Activated CD4-positive, alpha-beta T cell treated with anti-CD3 and anti-CD28 coated beads for 24 hours (primary cell): ENCODE data around the gene CA10.

Source experiments
- DNase-seq, 2 donors: peaks; one replicate each; pipeline ENCODE4 v3.0.0-alpha.2; 2020; ENCODE audit warnings: low read depth in 2 of 2

Gene CA10

GRCh38 chr17:52158450-52159042 lies at the start of gene CA10:
Gene CA10, minus strand, starts transcription at chr17:52158714.
- DNase-seq, result no peak

GRCh38 chr17:52207796-52208195 lies 49.3 kb upstream of the CA10 start:
- DNase-seq, result no peak

- DNase-seq, result no peak
Measured at GRCh38 chr17:52202520-52203080, 44.1 kb upstream of the CA10 start.

GRCh38 chr17:52201767-52202519 lies 43.4 kb upstream of the CA10 start:
- DNase-seq, result no peak

- no peak for DNase-seq
Measured at GRCh38 chr17:52191491-52191890, 33.0 kb upstream of the CA10 start.

GRCh38 chr17:52181782-52182181 lies 23.3 kb upstream of the CA10 start:
- DNase-seq, result no peak

- no peak for DNase-seq
Measured at GRCh38 chr17:52178012-52178411, 19.5 kb upstream of the CA10 start.

- DNase-seq, result no peak
Measured at GRCh38 chr17:52170963-52171572, 12.6 kb upstream of the CA10 start.

GRCh38 chr17:52160136-52160567 lies 1.6 kb upstream of the CA10 start:
- no peak for DNase-seq

GRCh38 chr17:52159246-52160135 lies 977 bp upstream of the CA10 start:
- DNase-seq, result no peak

GRCh38 chr17:52157603-52158449 lies 688 bp downstream of the CA10 start:
- DNase-seq, result no peak

GRCh38 chr17:52156576-52157570 lies 1.6 kb downstream of the CA10 start:
- no peak for DNase-seq

GRCh38 chr17:52155301-52155700 lies 3.2 kb downstream of the CA10 start:
- DNase-seq, result no peak

- DNase-seq, result no peak
Measured at GRCh38 chr17:52154466-52154865, 4.0 kb downstream of the CA10 start.

- no peak for DNase-seq
Measured at GRCh38 chr17:52150935-52151334, 7.6 kb downstream of the CA10 start.

GRCh38 chr17:52149626-52150025 lies 8.9 kb downstream of the CA10 start:
- DNase-seq, result no peak

GRCh38 chr17:52148969-52149351 lies 9.6 kb downstream of the CA10 start:
- DNase-seq, result no peak

- DNase-seq, result no peak
Measured at GRCh38 chr17:52148288-52148968, 10.1 kb downstream of the CA10 start.

GRCh38 chr17:52147872-52148271 lies 10.6 kb downstream of the CA10 start:
- DNase-seq, result no peak
